Esophagus mucosa (tissue), 1 donor: ENCODE results near the gene EMP3. TPM values are rescaled to one million over a fixed set of nuclear protein-coding genes. Genes with fewer than 3 reads are reported as not detected.
"Not testable (repeated sequence)": the region's sequence is repeated elsewhere in the genome, so short reads cannot be mapped to it uniquely, and the experiment has no call there.

Experiments used
- ATAC-seq: fragments of 200-7000 bp; cut with Tn5 transposase; one replicate; pipeline ENCODE4 v1.9.1; 2020
- total RNA-seq: library from RNA; stranded (reverse); gene quantifications from one replicate; pipeline ENCODE4 v1.2.4, GENCODE V29; 2023
- donor health status: DM: yes; HTN: yes; CAD: no.

Gene EMP3, protein sequence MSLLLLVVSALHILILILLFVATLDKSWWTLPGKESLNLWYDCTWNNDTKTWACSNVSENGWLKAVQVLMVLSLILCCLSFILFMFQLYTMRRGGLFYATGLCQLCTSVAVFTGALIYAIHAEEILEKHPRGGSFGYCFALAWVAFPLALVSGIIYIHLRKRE
- total RNA-seq, result 7.6 TPM

DNA sequence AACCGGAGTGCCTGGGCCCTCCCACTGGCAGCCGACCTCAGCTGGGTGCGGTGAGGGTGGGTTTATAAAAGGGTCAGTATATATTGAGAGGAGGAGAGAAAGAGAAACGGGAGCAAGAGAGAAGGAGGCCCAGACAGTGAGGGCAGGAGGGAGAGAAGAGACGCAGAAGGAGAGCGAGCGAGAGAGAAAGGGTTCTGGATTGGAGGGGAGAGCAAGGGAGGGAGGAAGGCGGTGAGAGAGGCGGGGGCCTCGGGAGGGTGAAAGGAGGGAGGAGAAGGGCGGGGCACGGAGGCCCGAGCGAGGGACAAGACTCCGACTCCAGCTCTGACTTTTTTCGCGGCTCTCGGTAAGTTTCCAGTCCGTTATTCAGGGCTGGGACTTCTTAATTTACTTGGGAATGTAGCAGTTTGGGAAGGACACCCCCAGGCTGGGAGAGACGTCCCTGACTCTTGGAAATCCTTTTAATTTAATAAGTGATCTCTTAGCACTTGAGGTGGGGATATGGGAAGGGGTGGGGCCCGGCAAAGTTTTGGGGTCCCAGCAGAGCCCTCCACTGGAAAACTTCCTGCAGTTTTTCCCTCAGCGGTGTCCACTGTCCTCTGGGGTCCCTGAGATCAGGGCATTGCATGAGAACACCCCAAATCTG lies at the start of gene EMP3:
TSS of gene EMP3 (plus strand) at position 288 of the 646 bp plus-strand sequence. CDS start 1,293 bp downstream, outside the sequence.
- ATAC-seq, result no peak

DNA sequence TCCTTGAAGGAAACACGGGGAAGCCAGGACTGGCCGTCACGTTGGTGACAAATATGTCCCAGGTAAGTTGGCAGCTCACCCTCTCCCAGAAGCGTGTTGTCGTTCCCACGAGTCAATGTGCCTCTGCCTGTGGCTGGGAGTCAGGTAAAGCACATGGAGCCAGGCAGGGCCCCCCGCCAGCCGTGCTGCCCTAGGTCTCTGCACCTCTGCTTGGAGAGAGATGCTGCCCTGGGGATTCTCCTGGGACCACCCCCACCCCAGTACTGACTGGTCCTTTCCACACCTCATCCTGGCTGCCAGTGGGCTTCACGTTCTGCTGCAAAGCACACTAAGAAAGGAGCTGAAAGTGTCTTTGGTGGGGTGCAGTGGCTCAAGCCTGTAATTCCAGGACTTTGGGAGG lies 45.6 kb upstream of the EMP3 start:
- ATAC-seq, result no peak

DNA sequence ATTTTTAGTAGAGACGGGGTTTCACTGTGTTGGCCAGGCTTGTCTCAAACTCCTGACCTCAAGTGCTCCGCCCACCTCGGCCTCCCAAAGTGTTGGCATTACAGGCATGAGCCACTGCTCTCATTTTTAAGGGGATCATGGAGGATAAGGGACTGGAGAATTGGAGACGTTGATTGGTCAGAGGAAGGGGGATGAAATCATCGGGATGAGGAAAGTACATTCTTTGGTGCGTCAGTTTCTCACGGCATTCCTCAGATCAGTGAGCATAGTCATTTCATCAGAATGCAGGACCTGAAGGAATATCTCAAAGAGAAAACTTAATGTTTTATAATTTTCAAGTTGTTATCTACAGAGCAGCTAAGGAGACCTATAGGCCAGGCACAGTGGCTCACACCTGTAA lies 41.4 kb upstream of the EMP3 start:
- ATAC-seq, result no peak

DNA sequence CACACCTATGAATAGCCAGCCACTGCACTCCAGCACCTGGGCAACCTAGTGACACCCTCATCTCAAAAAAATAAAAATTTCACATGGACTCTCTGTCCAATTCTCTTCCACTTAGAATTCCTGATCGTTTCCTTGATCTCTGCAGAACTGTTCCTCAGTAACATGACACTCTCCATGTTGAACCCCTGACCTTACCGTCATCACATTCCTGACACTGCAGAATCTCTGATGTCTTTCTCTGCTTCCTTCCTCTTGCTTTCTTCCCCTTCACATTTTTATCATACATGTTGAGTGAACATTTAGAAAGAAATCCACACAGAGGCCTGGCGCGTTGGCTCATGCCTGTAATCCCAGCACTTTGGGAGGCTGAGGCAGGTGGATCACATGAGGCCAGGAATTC lies 40.5 kb upstream of the EMP3 start:
- ATAC-seq, result no peak

DNA sequence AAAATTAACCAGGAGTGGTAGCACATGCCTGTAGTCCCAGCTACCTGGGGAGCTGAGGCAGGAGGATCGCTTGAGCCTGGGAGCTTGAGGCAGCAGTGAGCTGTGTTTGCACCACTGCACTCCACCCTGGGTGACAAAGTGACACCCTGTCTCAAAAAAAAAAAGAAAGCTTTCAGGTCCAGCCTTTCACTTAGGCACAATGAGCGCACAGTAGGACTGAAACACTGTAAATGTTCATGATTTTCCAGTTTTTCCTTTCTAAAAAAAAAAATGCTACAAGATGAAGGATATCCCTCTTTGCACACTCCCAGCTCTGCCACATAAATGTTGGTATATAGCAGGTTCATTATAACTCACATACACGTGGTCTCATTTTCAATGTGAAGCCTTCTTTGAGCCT lies 37.6 kb upstream of the EMP3 start:
- no peak for ATAC-seq

DNA sequence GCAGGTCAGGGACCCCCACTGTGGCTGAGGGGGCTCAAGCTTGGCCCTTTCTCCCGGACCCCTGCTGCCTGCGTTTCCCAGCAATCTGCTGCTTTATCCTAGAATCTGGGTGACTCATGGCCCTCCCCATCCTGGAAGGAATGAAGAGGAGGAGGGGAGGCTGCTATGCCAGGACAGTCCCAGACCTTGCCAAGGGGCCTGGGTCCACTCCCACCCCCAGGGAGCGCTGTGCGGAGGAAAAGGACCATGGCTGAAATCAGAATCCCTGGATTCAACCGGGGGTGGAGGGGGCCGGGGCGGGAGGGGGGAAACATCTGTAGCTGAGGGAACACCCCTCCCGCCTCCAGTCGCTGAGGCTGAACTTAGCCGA lies 35.0 kb upstream of the EMP3 start:
- peak; percentile 22 for ATAC-seq

DNA sequence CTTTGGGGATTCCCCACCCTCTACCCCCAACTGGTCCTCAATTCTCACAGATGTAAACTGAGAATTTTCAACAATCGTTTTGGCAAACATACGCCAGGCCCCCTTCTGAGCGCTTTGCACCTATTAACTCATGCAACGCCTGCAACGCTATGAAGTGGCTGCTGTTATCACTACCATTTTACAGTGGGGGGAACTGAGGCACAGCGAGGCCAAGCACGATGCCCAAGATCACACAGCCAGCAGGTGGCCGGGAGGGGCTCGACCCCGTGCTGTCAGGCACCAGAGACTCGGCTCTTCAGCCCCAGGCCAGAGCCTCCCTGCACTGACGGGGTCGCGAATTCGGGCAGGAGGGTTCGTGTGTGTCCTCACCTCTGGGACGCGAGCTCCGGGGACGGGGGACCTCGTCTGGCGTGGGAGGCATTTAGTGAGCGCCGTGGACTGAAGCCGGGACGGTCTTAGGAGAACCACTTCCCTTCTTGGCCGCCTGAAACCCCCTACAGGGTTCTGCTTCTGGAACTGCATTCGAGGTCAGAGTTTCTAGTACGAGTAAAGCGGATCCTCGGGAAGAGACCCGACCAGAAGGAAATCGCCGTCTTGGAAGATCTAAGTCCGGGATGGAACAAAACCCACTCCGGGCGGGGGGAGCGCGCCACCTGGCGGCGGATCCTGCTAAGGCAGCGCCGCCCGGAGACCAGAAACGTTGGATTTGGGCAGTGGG lies 34.4 kb upstream of the EMP3 start:
- peak; percentile 67 for ATAC-seq

DNA sequence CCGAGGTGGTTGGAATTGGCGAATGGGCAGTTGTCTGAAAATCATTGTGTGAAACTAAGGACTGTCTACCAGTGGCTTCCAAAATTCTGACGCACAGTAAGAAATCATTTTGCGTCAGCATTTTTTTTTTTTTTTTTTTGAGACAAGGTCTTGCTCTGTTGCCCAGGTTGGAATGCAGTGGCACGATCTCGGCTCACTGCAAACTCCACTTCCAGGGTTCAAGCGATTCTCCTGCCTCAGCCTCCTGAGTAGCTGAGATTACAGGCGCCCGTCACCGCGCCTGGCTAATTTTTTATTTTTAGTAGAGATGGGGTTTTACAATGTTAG lies 33.9 kb upstream of the EMP3 start:
- ATAC-seq, result not testable (repeated sequence)

DNA sequence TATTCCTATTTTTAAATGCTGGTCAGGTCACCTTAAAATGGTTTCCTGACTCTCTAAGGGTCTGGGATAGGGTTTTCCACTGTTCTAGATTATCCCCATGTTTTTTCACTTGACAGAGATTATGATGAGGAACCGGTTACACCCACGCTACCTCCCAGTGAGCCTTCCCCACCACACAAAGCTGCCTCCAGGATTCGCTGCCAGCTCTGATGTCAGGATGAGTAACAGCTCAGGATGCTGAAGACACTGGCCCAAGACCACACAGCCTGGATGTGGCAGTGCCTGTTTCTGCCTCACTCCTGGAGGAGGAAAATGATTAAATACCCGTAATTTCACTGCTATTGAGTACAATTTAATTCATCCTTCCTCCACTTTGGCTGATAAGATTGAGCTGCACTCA lies 32.6 kb upstream of the EMP3 start:
- no peak for ATAC-seq

DNA sequence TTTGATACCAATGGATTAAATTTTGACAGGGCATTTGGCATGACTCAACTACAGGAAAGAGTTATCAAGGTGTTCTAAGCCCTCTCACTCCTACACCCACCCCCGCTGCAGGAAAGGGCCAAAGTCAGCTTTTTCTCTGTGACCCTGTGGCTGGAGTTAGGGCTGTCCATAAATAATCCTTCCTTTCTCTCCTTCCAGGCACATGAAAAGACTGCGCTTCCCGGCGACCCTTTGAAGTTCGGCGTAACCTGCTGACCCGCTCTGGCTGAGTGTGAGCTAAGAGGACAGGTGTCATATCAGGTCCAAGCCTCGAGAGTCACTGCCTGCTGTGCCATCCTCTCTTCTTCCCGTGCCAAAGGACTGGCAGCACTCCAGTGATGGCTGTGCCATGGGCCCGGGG lies 29.9 kb upstream of the EMP3 start:
- ATAC-seq, result no peak

DNA sequence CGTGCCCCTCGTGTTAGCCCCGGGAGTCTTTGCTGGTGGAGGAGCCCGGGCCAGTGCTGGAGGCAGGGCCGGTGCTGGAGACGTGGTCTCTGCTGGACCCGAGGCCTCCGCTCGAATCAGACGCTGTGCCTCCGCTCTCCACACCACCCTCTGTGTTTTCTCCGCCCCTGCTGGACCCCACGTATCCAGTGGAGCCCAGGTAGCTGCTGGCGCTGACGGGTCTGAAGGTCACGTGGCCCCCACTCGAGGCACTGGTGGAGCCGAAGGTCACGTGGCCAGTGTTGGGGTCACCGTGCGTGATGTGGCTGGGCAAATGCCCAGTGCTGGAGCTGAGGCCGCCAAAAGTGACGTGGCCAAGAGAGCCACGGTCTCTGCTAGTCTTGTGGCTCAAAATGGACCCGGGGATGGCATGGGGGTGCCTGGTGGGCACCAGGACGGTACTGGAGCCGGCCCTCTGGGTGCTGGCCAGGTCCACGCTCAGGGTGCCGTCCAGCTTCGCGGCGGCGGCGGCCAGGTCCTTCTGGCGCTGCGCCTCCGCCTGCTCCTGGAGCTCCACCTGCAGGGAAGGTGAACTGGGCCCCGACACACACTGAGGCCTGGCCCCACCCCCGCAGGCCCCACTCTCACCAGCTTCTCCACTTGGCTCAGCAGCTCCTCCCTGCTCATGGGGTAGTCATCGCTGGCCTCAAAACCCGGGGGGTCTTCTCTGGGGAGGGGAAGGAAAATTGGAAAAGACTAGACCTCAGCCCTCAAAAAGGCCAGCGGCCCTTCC lies 28.2 kb upstream of the EMP3 start:
- peak; percentile 14 for ATAC-seq

DNA sequence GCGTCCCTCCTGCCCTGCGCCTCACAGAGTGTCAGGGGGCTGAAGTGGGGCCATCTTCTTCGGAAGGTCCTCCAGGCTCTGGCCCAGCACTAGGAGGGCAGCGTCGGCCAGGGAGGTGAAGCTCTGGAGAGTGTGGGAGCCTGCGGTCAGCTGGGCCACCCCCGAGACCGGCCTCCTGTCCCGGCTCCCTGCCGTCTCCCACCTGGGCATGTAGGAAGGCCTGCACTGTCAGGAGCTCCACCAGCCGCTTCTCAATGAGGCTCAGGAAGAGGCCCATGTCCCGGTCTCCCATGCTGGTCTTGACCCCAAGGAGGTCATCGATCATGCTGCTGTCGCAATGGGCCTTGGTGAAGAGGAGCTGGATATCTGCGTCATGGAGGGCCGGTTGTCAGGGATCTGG lies 27.4 kb upstream of the EMP3 start:
- no peak for ATAC-seq

DNA sequence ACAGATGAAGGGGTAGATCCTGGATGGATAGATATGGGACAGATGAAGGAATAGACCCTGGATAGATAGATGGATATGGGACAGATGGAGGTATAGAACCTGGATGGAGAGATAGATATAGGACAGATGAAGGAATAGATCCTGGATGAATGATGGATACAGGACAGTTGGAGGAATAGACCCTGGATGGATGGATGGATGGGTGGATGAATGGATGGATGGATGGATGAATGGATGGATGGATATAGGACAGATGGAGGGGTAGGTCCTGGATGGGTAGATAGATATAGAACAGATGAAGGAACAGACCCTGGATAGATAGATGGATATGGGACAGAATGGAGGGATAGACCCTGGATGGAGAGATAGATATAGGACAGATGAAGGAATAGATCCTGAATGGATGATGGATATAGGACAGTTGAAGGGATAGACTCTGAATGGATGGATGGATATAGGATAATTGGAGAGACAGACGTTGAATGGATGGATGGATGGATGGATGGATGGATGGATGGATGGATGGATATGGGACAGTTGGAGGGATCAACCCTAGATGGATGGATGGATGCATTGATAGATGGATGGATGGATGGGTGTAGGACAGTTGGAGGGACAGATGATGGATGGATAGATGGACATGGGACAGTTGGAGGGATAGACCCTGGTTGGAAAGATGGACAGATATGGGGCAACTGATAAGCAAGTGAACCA lies 23.3 kb upstream of the EMP3 start:
- ATAC-seq, result no peak

DNA sequence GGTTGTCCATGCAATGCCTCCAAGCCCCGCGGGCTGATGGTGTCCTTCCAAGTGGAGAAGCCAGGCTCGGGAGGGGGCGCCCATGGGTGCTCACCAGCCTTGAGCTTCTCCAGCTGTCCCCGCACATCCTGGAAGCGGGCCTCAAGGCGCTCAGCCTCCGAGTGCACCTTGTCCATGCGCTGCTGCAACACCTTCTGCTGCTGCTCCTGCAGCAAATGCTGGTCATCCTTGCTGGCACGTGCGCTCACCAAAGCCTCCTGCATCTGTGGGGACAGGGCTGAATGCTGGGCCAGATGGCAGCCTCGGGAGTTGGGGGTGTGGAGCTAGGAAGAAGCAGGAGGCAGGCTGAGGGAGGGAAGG lies 22.8 kb upstream of the EMP3 start:
- no peak for ATAC-seq

DNA sequence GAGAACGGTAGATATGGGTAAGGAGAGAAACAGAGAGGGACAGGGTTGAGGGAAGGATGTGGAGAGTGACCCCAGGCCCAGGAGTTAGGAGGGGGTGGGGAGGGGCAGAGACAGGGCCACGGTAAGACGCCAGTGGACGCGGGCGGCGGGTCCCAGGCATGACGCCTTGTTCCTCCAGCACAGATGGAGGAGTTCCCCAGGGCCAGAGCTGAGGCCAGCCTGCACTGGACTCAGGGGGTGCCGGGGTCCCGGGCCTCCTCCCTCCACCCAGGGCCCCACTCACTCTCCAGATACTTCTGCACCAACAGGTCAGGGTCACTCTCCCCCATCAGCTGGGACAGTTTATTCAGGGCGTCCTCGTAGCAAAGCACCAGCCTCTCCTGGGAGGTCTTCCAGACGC lies 22.0 kb upstream of the EMP3 start:
- ATAC-seq, result peak; percentile 18

DNA sequence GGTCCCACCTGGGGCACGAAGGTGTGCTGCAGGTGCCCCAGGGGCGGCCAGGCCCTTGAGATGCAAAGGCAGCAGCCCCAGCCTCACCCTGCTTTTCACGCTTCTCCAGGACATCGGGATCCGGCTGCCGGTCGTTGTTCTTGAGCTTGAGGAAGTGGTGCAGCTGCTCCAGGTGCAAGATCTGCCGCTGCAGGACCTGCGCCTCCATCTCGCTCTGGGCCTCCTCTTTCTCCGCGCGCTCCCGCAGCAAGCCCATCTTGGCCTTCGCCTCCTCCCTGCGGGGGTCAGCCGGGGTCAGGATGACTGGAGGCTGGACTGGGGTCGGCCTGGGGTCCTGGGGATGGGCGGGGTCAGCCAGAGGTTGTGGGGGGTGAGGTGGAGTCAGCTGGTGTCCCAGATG lies 21.5 kb upstream of the EMP3 start:
- ATAC-seq, result no peak

DNA sequence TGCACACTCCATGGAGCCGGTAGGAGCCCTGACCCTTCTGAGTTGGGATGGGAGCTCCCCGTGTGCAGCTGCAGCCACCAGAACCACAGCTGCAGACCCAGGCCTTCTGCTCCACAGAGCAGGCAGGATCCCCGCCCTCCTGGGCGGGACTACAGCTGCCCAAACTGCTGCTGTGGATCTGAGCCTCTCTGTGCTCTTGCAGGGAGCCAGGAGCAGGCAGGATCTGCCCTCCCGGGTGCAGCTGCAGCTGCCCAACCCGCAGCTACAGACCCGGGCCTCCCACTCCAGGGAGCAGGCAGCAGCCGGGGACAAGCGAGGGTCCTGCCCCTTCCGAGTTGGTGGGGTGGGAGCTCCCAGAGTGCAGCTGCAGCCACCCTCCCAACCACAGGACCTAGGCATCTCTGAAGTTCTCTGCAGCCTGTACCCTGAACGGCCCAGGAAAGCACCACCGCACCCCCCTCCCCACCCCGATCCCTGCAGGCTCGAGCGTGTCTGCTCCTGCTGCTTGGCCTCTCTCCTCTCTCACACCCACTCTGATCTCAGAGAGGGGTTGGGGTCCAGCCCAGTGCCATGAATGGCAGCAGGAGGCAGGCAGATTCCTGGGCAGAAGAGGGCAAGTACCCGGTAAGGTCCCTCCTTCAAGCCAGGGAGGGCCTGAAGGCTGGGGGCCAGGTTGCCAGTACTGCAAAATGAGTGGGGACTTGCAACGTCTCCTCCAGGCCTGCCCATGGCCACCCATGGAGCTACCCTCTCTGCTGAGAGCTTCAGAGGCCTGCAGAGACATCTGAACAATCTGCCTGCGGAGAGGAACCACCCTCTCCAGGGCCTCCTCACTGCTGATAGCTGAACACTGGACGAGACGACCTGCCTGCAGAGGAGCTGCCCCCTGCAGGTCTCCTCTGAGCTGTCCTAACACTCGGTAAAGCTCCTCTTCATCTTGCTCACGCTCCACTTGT lies 16.4 kb upstream of the EMP3 start:
- peak; percentile 46 for ATAC-seq

DNA sequence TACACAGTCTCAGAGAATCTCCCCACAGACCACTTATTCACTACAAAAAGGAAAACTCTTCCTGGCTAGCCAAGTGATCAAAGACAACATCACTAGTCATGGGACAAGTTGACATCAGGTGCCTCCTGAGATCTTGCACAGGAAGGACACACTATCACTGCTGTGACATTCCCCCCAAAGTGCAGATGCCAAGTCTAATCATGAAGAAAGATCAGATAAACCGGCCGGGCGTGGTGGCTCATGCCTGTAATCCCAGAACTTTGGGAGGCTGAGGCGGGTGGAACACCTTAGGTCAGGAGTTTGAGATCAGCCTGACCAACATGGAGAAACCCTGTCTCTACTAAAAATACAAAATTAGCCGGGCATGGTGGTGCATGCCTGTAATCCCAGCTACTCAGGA lies 15.6 kb upstream of the EMP3 start:
- ATAC-seq, result not testable (repeated sequence)

DNA sequence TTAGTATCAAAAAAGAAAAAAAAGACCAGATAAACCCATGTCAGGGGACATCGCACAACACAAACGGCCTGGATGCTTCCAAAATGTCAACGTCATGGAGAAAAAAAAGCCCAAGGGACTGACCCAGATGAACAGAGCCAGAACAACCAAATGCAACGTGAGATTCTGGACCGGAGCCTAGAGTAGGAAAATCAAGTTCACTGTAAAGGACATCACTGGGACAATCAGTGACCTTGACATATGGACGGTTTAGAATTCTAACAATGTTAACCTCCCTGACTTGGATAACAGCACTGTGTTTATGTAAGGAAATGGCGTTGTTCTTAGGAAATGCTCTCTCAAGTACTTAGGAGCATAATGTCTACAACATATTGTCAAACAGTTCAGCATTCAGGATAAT lies 15.1 kb upstream of the EMP3 start:
- ATAC-seq, result no peak

DNA sequence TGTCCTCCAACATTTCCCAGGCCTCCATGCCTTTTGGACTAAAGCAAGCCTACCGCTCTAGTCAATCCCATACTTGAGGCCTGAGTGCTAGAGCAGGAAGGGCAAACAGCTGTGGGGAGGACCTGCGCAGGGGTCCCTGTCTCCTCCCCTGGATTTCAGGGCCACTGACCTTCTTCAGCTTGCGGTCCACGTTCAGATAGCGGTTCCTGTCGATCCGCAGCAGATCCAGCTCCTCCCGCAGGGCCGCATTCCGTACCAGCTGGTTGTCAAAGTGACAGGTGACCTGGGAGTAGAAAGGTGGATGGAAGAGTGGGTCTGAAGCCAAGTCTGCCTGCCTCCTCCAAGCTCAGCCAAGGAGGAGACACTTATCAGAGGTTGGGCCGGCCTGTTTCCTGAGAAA lies 14.0 kb upstream of the EMP3 start:
- no peak for ATAC-seq

DNA sequence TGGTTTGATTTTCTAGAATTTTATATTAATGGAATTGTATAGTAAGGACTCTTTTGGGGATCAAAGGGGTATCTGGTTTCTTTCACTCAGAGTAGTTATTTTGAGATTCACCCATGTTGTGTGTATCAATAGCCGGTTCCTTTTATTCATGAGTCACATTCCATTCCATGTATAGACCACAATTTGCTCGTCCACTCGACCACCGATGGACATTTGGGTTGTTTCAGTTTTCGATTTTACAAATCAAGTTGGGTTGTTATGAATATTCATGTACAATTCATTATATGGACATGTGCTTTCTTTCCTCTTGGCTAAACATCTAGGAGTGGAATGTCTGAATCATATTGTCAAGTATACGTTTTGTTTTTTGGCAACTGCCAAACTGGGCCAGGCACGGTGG lies 9.6 kb upstream of the EMP3 start:
- ATAC-seq, result no peak

DNA sequence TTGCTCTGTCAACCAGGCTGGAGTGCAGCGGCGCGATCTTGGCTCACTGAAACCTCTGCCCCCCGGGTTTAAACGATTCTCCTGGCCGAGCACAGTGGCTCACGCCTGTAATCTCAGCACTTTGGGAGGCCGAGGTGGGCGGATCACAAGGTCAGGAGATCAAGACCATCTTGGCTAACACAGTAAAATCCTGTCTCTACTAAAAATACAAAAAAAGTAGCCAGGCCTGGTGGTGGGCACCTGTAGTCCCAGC lies 7.7 kb upstream of the EMP3 start:
- not testable (repeated sequence) for ATAC-seq
